ENCODE results near the gene DDX41. TPM values are rescaled to one million over a fixed set of nuclear protein-coding genes. Genes with fewer than 3 reads are reported as not detected.
"Not testable (repeated sequence)": the region's sequence is repeated elsewhere in the genome, so short reads cannot be mapped to it uniquely, and the experiment has no call there.

DDX41 gene
- total RNA-seq, 1 experiment from 2014 or later, result 269 TPM

- DNase-seq (ENCODE audit: low spot score), result no peak
Measured at GRCh38 chr5:177498013-177498787, 18.6 kb downstream of the DDX41 start.

GRCh38 chr5:177497292-177498012, 19.3 kb downstream of the DDX41 start, which contains the start of gene PDLIM7:
TSS of gene PDLIM7 (minus strand) at chr5:177497604. CDS start at chr5:177496512, 1,092 bp downstream.
- peak; percentile 96 for DNase-seq (ENCODE audit: low spot score)

- DNase-seq (ENCODE audit: low spot score), result no peak
Measured at GRCh38 chr5:177496727-177497291, 20.0 kb downstream of the DDX41 start.

- peak; percentile 64 for DNase-seq (ENCODE audit: low spot score)
Measured at GRCh38 chr5:177496070-177496726, 20.6 kb downstream of the DDX41 start.

- DNase-seq (ENCODE audit: low spot score), result no peak
Measured at GRCh38 chr5:177495243-177496060, 21.3 kb downstream of the DDX41 start.

- DNase-seq (ENCODE audit: low spot score), result peak; percentile 32
Measured at GRCh38 chr5:177494346-177495195, 22.2 kb downstream of the DDX41 start.

GRCh38 chr5:177493795-177494345, 22.9 kb downstream of the DDX41 start:
- DNase-seq (ENCODE audit: low spot score), result no peak

GRCh38 chr5:177492841-177493240, 23.9 kb downstream of the DDX41 start:
- DNase-seq (ENCODE audit: low spot score), result no peak

- DNase-seq (ENCODE audit: low spot score), result no peak
Measured at GRCh38 chr5:177491983-177492746, 24.6 kb downstream of the DDX41 start.

GRCh38 chr5:177491429-177491945, 25.3 kb downstream of the DDX41 start:
- DNase-seq (ENCODE audit: low spot score), result peak; percentile 46

GRCh38 chr5:177490992-177491391, 25.8 kb downstream of the DDX41 start:
- DNase-seq (ENCODE audit: low spot score), result no peak

GRCh38 chr5:177490311-177490991, 26.3 kb downstream of the DDX41 start:
- DNase-seq (ENCODE audit: low spot score), result no peak

GRCh38 chr5:177489119-177489716, 27.5 kb downstream of the DDX41 start:
- DNase-seq (ENCODE audit: low spot score), result no peak

GRCh38 chr5:177487975-177488374, 28.8 kb downstream of the DDX41 start:
- no peak for DNase-seq (ENCODE audit: low spot score)

GRCh38 chr5:177487144-177487543, 29.6 kb downstream of the DDX41 start:
- no peak for DNase-seq (ENCODE audit: low spot score)

GRCh38 chr5:177486256-177486655, 30.5 kb downstream of the DDX41 start:
- DNase-seq (ENCODE audit: low spot score), result no peak

- not testable (repeated sequence) for DNase-seq (ENCODE audit: low spot score)
Measured at GRCh38 chr5:177485753-177486152, 31.0 kb downstream of the DDX41 start.

All from HT-29 (cell line).